H9 (cell line): ENCODE measurements around the gene TLK1. TPM values are rescaled to one million over a fixed set of nuclear protein-coding genes. Genes with fewer than 3 reads are reported as not detected.

Experiments
- DNase-seq: peaks from one replicate; pipeline ENCODE4 v3.0.0-alpha.2; 2017
- H2AFZ ChIP-seq: one replicate; pipeline ENCODE4 v1.6.1; 2013; ENCODE audit warnings: mild to moderate bottlenecking, low read length, control low read depth, moderate library complexity
- H2AK5ac ChIP-seq: 2 replicates; pipeline ENCODE4 v1.6.1; 2013; ENCODE audit warnings: low read length, control low read depth, mixed read lengths; ENCODE audit not compliant: insufficient read length
- H2BK120ac ChIP-seq: one replicate; pipeline ENCODE4 v1.6.1; 2013; ENCODE audit warnings: low read depth, mild to moderate bottlenecking, low read length, control low read depth, inconsistent platforms; ENCODE audit not compliant: poor library complexity, severe bottlenecking
- H2BK12ac ChIP-seq: 2 replicates; pipeline ENCODE4 v1.6.1; 2013; ENCODE audit warnings: low read length, control low read depth, mixed read lengths, low read depth; ENCODE audit not compliant: insufficient read length
- H2BK15ac ChIP-seq: 2 replicates; pipeline ENCODE4 v1.6.1; 2013; ENCODE audit warnings: low read depth, low read length, control low read depth
- H2BK20ac ChIP-seq: one replicate; pipeline ENCODE4 v1.6.1; 2013; ENCODE audit warnings: low read depth, mild to moderate bottlenecking, low read length, control low read depth, inconsistent platforms; ENCODE audit not compliant: poor library complexity, severe bottlenecking
- H2BK5ac ChIP-seq: 2 replicates; pipeline ENCODE4 v1.6.1; 2013; ENCODE audit warnings: low read length, control low read depth, mixed read lengths; ENCODE audit not compliant: insufficient read length
- H3K14ac ChIP-seq: 2 replicates; pipeline ENCODE4 v1.6.1; 2013; ENCODE audit warnings: low read length, control low read depth; ENCODE audit not compliant: insufficient read depth
- H3K18ac ChIP-seq: 2 replicates; pipeline ENCODE4 v1.6.1; 2013; ENCODE audit warnings: low read depth, mild to moderate bottlenecking, mixed read lengths, low read length, control low read depth; ENCODE audit not compliant: insufficient read length
- H3K23ac ChIP-seq: 2 replicates; pipeline ENCODE4 v1.6.1; 2013; ENCODE audit warnings: low read length, control low read depth, mixed read lengths, low read depth; ENCODE audit not compliant: insufficient read length
- H3K23me2 ChIP-seq: 2 replicates; pipeline ENCODE4 v1.6.1; 2013; ENCODE audit warnings: low read depth, mild to moderate bottlenecking, mixed read lengths, low read length, control low read depth; ENCODE audit not compliant: insufficient read length, poor library complexity, severe bottlenecking
- H3K27ac ChIP-seq: 2 replicates; pipeline ENCODE4 v1.5.1; 2013; ENCODE audit warnings: low read length, control low read depth, mixed read lengths, low read depth; ENCODE audit not compliant: insufficient read length
- H3K27me3 ChIP-seq: 2 replicates; pipeline ENCODE4 v1.6.1; 2013; ENCODE audit warnings: low read length, control low read depth, inconsistent platforms; ENCODE audit not compliant: insufficient read depth
- H3K4ac ChIP-seq: 2 replicates; pipeline ENCODE4 v1.6.1; 2013; ENCODE audit warnings: low read depth, mild to moderate bottlenecking, control low read depth, inconsistent platforms, low read length, moderate library complexity
- H3K4me1 ChIP-seq: 2 replicates; pipeline ENCODE4 v1.6.1; 2013; ENCODE audit warnings: low read length, control low read depth, inconsistent platforms; ENCODE audit not compliant: insufficient read depth
- H3K4me2 ChIP-seq: 2 replicates; pipeline ENCODE4 v1.6.1; 2013; ENCODE audit warnings: low read length, control low read depth, mixed read lengths; ENCODE audit not compliant: insufficient read length, insufficient read depth
- H3K56ac ChIP-seq: 2 replicates; pipeline ENCODE4 v1.6.1; 2013; ENCODE audit warnings: low read depth, mild to moderate bottlenecking, mixed read lengths, low read length, control low read depth; ENCODE audit not compliant: insufficient read length
- H3K79me1 ChIP-seq: 2 replicates; pipeline ENCODE4 v1.6.1; 2013; ENCODE audit warnings: low read depth, mild to moderate bottlenecking, moderate library complexity, low read length, control low read depth, inconsistent platforms; ENCODE audit not compliant: insufficient read depth, poor library complexity, severe bottlenecking
- H3K79me2 ChIP-seq: 2 replicates; pipeline ENCODE4 v1.6.1; 2013; ENCODE audit warnings: low read length, control low read depth, inconsistent platforms; ENCODE audit not compliant: insufficient read depth
- H3K9ac ChIP-seq: 2 replicates; pipeline ENCODE4 v1.6.1; 2013; ENCODE audit warnings: low read length, control low read depth, mixed read lengths; ENCODE audit not compliant: insufficient read length; ENCODE audit errors: extremely low read depth
- H3K9me3 ChIP-seq: one replicate; pipeline ENCODE4 v1.6.1; 2013; ENCODE audit warnings: low read depth, low read length, inconsistent platforms; ENCODE audit not compliant: control insufficient read depth
- H3T11ph ChIP-seq: one replicate; pipeline ENCODE4 v1.6.1; 2013; ENCODE audit warnings: mild to moderate bottlenecking, low read length, control low read depth, inconsistent platforms
- H4K20me1 ChIP-seq: one replicate; pipeline ENCODE4 v1.6.1; 2013; ENCODE audit not compliant: control insufficient read depth, insufficient read length, insufficient read depth
- H4K5ac ChIP-seq: 2 replicates; pipeline ENCODE4 v1.6.1; 2013; ENCODE audit warnings: low read depth, mild to moderate bottlenecking, mixed read lengths, low read length, control low read depth; ENCODE audit not compliant: insufficient read length
- H4K8ac ChIP-seq: replicated peaks from 2 replicates; pipeline ENCODE4 v1.6.1; 2013; ENCODE audit warnings: low read length, control low read depth, mixed read lengths, low read depth; ENCODE audit not compliant: insufficient read length
- H4K91ac ChIP-seq: 2 replicates; pipeline ENCODE4 v1.6.1; 2013; ENCODE audit warnings: low read depth, mild to moderate bottlenecking, moderate library complexity, mixed read lengths, low read length, control low read depth; ENCODE audit not compliant: insufficient read length
- H3K27ac Mint-ChIP-seq, 3 experiments: 2 replicates in 2 of 3; 3 replicates in 1 of 3; pipeline ENCODE4 v1.8.0; 2020 to 2021; ENCODE audit warnings: mixed read lengths in 3 of 3, mild to moderate bottlenecking in 1 of 3, moderate library complexity in 1 of 3
- H3K27me3 Mint-ChIP-seq: 2 replicates; pipeline ENCODE4 v1.8.0; 2021; ENCODE audit warnings: low read depth, mild to moderate bottlenecking, moderate library complexity, mixed read lengths
- H3K36me3 Mint-ChIP-seq, 3 experiments: 2 replicates in 2 of 3; 3 replicates in 1 of 3; pipeline ENCODE4 v1.8.0; 2020 to 2021; ENCODE audit warnings: low read depth in 3 of 3, mixed read lengths in 3 of 3; ENCODE audit not compliant: insufficient read depth in 1 of 3
- H3K4me1 Mint-ChIP-seq, 2 experiments: 2 replicates each; pipeline ENCODE4 v1.8.0; 2020; ENCODE audit warnings: mixed read lengths in 2 of 2
- H3K4me3 Mint-ChIP-seq, 2 experiments: 2 replicates in 1 of 2; 3 replicates in 1 of 2; pipeline ENCODE4 v1.8.0; 2020 to 2021; ENCODE audit warnings: mild to moderate bottlenecking in 2 of 2, mixed read lengths in 2 of 2, moderate library complexity in 1 of 2
- H3K9me3 Mint-ChIP-seq, 2 experiments: 2 replicates in 1 of 2; 3 replicates in 1 of 2; pipeline ENCODE4 v1.8.0; 2020; ENCODE audit warnings: mild to moderate bottlenecking in 2 of 2, mixed read lengths in 2 of 2, moderate library complexity in 1 of 2
- CTCF ChIP-seq: fragments of 200-600 bp; sonication (generic); conservative IDR thresholded peaks from 3 replicates; pipeline ENCODE4 v1.8.0; 2021; ENCODE audit warnings: antibody characterized with exemption, mild to moderate bottlenecking
- WGBS: extraction: QIAGEN DNeasy Blood & Tissue Kit; methylation state at CpG from one replicate; pipeline ENCODE4 v1.1.7; 2013; ENCODE audit warnings: missing lambda C conversion rate, low lambda C conversion rate, mixed read lengths; ENCODE audit not compliant: insufficient read length; ENCODE audit errors: extremely low coverage; 5-methylcytosine and 5-hydroxymethylcytosine counted together
- total RNA-seq: library from RNA; stranded (reverse); gene quantifications from 2 replicates; pipeline ENCODE4 v1.2.1, GENCODE V29; 2021

TLK1 gene
- total RNA-seq, 1 experiment from 2014 or later: 112 TPM

- Histone ChIP-seq H3K9me3 (no peaks in the 10 kb centered on the region), H4K5ac (no peak overlapping the region), H3K27ac (no peak overlapping the region), H3T11ph (no peak overlapping the region), H3K79me1 (no peaks in the 10 kb centered on the region), H3K4ac (no peak overlapping the region), H2BK120ac (no peak overlapping the region), H3K14ac (no peak overlapping the region), H2BK5ac (no peak overlapping the region), H2BK15ac (no peak overlapping the region), H3K56ac (no peak overlapping the region), H3K4me2 (no peak overlapping the region), H4K91ac (no peak overlapping the region), H3K4me1 (no peaks in the 10 kb centered on the region), H4K20me1 (no peaks in the 10 kb centered on the region), H2BK12ac (no peak overlapping the region), H3K23ac (no peak overlapping the region), H3K27me3 (no peaks in the 10 kb centered on the region), H2AK5ac (no peak overlapping the region), H2BK20ac (no peak overlapping the region), H3K18ac (no peak overlapping the region), H3K79me2 (no peaks in the 10 kb centered on the region), H4K8ac (no peak overlapping the region), H3K9ac (no peak overlapping the region), H3K23me2 (no peaks in the 10 kb centered on the region), H2AFZ (no peak overlapping the region)
- H3K27ac Mint-ChIP-seq: no peak overlapping the region
- TF ChIP-seq CTCF: no peak
- H3K4me3 Mint-ChIP-seq: no peak overlapping the region
- no peaks in the 10 kb centered on the region; a peak in 1 of 4 replicates for H3K4me1 Mint-ChIP-seq
- peaks cover 46 to 85% (median 80%) of the 10 kb centered on the region in 3 experiments for H3K36me3 Mint-ChIP-seq
- H3K9me3 Mint-ChIP-seq: no peaks in the 10 kb centered on the region
- DNase-seq: no peak
- no CpG with 5 or more reads among the region's 2 CpGs for WGBS
- no peaks in the 10 kb centered on the region for H3K27me3 Mint-ChIP-seq
These were observed 126.4 kb downstream of the TLK1 start for GRCh38 chr2:171034315-171034714.
